Measurements from ENCODE around the gene OR11A1. TPM values are rescaled to one million over a fixed set of nuclear protein-coding genes. Genes with fewer than 3 reads are reported as not detected.

OR11A1 gene
- total RNA-seq, 3 donors from 2014 or later = not detected

DNA sequence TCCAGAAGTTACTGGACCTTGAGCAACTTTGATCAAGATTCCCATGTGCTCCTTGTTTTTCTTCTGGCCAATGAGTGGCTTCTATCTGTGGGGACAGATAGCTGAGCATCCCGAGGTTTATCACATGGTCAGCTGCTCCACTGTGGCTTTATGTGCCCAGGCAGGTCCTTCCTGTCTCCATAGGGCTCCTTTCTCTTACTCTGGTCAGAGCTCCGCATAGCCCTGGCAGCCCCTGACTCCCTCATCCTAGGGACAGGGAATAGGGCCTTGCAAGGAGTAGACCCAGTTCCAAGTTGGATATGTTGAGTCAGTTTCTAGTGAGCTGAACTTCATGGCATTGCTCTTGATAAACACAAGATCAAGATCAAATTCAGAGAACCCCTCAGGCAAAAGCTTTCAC is 37.3 kb upstream of the OR11A1 start:
- no peak overlapping the region for H3K4me3 ChIP-seq
- DNase-seq (no peak), ATAC-seq (no peak)
- no peaks in the 10 kb centered on the region for H3K4me1 ChIP-seq (ENCODE audit: low read depth)
- H3K36me3 ChIP-seq (ENCODE audit: low read depth) = no peaks in the 10 kb centered on the region
- H3K9me3 ChIP-seq = no peaks in the 10 kb centered on the region
- intact Hi-C loops (cut with DNase I, micrococcal nuclease) = no loop called here
- TF ChIP-seq, protein P1, sequence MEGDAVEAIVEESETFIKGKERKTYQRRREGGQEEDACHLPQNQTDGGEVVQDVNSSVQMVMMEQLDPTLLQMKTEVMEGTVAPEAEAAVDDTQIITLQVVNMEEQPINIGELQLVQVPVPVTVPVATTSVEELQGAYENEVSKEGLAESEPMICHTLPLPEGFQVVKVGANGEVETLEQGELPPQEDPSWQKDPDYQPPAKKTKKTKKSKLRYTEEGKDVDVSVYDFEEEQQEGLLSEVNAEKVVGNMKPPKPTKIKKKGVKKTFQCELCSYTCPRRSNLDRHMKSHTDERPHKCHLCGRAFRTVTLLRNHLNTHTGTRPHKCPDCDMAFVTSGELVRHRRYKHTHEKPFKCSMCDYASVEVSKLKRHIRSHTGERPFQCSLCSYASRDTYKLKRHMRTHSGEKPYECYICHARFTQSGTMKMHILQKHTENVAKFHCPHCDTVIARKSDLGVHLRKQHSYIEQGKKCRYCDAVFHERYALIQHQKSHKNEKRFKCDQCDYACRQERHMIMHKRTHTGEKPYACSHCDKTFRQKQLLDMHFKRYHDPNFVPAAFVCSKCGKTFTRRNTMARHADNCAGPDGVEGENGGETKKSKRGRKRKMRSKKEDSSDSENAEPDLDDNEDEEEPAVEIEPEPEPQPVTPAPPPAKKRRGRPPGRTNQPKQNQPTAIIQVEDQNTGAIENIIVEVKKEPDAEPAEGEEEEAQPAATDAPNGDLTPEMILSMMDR (IDR thresholded peaks at IDR 0.05) = no peak

- TF ChIP-seq, protein P1 (IDR thresholded peaks at IDR 0.05) = no peak
- no peak for DNase-seq
- ATAC-seq = no peak
- intact Hi-C loops (cut with DNase I, micrococcal nuclease) = no loop called here
- H3K36me3 ChIP-seq (ENCODE audit: low read depth) = no peaks in the 10 kb centered on the region
- H3K4me1 ChIP-seq (ENCODE audit: low read depth) = no peaks in the 10 kb centered on the region
- no peaks in the 10 kb centered on the region for H3K9me3 ChIP-seq
- H3K4me3 ChIP-seq = no peak overlapping the region
Observed at GRCh38 chr6:29493261-29493660, 36.4 kb upstream of the OR11A1 start.

DNA sequence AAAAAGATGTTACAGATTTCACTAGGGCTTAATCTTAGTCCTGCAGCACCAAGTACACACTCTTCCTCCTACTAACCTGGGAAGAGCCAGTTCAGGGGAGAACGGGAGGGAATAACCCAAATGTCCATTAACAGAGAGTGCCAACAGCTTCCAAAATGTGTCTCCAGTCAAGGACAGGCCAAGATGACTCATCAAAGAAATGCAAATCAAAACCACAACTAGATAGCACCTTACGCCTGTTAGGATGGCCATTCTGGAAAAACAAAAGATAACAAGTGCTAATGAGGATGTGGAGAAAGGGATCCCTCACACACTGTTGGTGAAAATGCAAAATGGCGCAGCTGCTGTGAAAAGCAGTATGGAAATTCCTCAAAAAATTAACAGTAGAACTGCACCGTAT is 34.7 kb upstream of the OR11A1 start:
- Histone ChIP-seq H3K4me1 (ENCODE audit: low read depth) (no peaks in the 10 kb centered on the region), H3K9me3 (no peaks in the 10 kb centered on the region), H3K4me3 (no peak overlapping the region), H3K36me3 (ENCODE audit: low read depth) (no peaks in the 10 kb centered on the region)
- TF ChIP-seq, protein P1 (IDR thresholded peaks at IDR 0.05) = no peak
- ATAC-seq (no peak), DNase-seq (no peak)
- intact Hi-C loops (cut with DNase I, micrococcal nuclease) = no loop called here

DNA sequence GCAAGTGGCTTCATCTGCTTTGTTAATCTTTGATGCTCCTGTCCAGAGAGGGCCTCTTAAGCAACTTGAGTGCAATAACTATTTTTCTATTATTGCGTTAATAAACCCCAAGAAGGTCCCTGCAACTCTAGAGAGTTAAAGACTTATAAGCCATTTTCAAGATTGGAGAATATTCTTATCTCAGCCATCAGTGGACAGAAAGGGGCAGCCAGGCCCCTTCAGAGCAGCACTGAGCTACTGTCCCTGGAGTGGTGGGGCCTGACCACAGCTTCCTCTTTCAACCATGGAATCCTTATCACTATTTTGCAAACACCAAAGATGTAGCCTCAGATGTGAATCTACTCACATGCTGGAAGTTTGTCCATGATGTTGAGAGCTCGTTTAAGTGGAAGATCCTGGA is 33.7 kb upstream of the OR11A1 start:
- Histone ChIP-seq H3K9me3 (no peaks in the 10 kb centered on the region), H3K36me3 (ENCODE audit: low read depth) (no peaks in the 10 kb centered on the region), H3K4me1 (ENCODE audit: low read depth) (no peaks in the 10 kb centered on the region), H3K4me3 (no peak overlapping the region)
- no peak for ATAC-seq
- TF ChIP-seq, protein P1 (IDR thresholded peaks at IDR 0.05) = no peak
- intact Hi-C loops (cut with DNase I, micrococcal nuclease) = no loop called here
- no peak for DNase-seq

DNA sequence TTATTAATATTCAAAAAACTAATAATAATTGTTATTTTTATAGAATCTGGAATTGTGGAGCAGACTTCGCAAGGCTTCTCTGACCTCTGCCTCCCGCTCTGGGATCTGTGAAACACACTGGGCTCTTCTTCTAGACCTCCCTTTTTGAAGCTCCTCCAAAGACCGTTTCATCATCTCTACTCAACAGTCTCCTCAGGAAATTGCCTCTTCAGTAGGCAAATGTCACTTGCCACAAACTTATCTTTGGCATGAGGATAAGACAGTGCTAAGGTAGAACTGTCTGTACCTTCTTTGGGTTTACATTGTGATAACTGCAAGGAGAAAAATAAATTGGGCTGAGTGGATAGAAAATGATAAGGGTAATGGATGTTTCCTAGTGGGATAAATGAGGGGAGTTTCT is 33.2 kb upstream of the OR11A1 start:
- H3K4me3 ChIP-seq = no peak overlapping the region
- H3K9me3 ChIP-seq = no peaks in the 10 kb centered on the region
- no peaks in the 10 kb centered on the region for H3K4me1 ChIP-seq (ENCODE audit: low read depth)
- H3K36me3 ChIP-seq (ENCODE audit: low read depth) = no peaks in the 10 kb centered on the region
- ATAC-seq (no peak), DNase-seq (no peak)
- TF ChIP-seq, protein P1 (IDR thresholded peaks at IDR 0.05) = no peak
- intact Hi-C loops (cut with DNase I, micrococcal nuclease) = no loop called here

DNA sequence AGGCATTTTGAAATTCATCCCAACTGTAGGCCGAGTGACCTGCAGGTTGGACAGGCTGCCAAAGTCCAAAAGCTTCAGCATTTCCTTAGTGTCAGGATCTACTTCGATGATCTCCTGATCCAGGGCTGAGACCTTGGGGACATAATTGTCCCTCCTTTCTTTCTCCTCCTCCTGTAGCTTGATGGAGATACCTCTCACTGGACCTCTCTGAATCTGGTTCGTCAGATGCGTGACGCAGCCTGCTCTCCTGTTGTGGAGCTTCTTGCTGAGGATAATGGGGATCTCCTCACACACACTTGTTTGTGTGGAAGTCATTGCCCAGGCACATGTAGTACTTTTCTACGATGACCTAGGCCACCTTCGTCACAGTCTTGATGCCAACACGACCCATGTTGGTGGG is 32.4 kb upstream of the OR11A1 start:
- intact Hi-C loops (cut with DNase I, micrococcal nuclease) = no loop called here

More for the DNA sequence above, 32.4 kb upstream of the OR11A1 start:
- TF ChIP-seq, protein P1 (IDR thresholded peaks at IDR 0.05) = no peak
- no peaks in the 10 kb centered on the region for H3K4me1 ChIP-seq (ENCODE audit: low read depth)
- DNase-seq (no peak), ATAC-seq (no peak)
- H3K4me3 ChIP-seq = no peak overlapping the region
- H3K36me3 ChIP-seq (ENCODE audit: low read depth) = no peaks in the 10 kb centered on the region
- H3K9me3 ChIP-seq = no peaks in the 10 kb centered on the region

Data from mucosa of descending colon (tissue), 3 donors.